Brain microvascular endothelial cell (primary cell): ENCODE results near the gene TNFRSF11A.

Experiments used
- DNase-seq: peaks from one replicate; pipeline ENCODE4 v3.0.0-alpha.2; 2020
- H3K27ac ChIP-seq: fragments of 250-450 bp; sonication (Bioruptor Pico); 2 replicates; pipeline ENCODE4 v1.5.1; 2020; ENCODE audit warnings: mild to moderate bottlenecking, moderate library complexity
- H3K27me3 ChIP-seq: fragments of 250-450 bp; sonication (Bioruptor Pico); replicated peaks from 2 replicates; pipeline ENCODE4 v1.5.1; 2020; ENCODE audit warnings: mild to moderate bottlenecking
- H3K36me3 ChIP-seq: fragments of 250-450 bp; sonication (Bioruptor Pico); replicated peaks from 2 replicates; pipeline ENCODE4 v1.5.1; 2020; ENCODE audit warnings: mild to moderate bottlenecking
- H3K4me3 ChIP-seq: 2 replicates; pipeline ENCODE4 v1.5.1; 2011; ENCODE audit warnings: low read depth, mild to moderate bottlenecking, control low read depth, low read length, moderate library complexity
- in situ Hi-C: cut with HindIII; loops from 2 replicates; pipeline ENCODE4 v1.10.0; 2017; ENCODE audit warnings: low sequenced_read_pairs, low pct_ligation_motif_present
- TF ChIP-seq, protein P1 (sequence below): IDR thresholded peaks from 2 replicates; pipeline ENCODE4 v1.5.1; 2011; ENCODE audit warnings: low read depth, mild to moderate bottlenecking, moderate library complexity, low read length, control low read depth, inconsistent platforms; ENCODE audit errors: missing control alignments

Gene TNFRSF11A

DNA sequence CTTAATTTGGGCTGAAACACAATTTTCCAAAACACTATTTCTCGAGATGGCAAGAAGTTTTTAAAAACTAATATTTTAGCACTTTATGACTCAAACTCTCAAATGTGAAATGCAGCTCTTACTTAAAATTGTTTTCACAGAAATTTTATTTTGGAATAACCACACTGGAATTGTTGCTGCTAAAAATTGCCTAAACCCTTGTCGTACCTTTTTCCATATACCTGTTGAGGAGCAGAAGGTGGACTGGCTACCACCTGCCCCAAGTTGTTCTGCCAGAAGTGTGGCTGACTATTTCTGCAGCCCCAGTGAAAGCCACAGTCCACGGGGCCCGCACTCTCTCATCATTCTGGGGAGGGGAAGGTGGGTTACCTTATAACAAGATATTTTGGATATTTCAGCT, 23.4 kb downstream of the TNFRSF11A start:
- Histone ChIP-seq H3K36me3 (no peaks in the 10 kb centered on the region), H3K4me3 (no peak overlapping the region), H3K27ac (no peak overlapping the region), H3K27me3 (no peaks in the 10 kb centered on the region)
- in situ Hi-C loops = no loop called here
- no peak for DNase-seq
- TF ChIP-seq, protein P1, sequence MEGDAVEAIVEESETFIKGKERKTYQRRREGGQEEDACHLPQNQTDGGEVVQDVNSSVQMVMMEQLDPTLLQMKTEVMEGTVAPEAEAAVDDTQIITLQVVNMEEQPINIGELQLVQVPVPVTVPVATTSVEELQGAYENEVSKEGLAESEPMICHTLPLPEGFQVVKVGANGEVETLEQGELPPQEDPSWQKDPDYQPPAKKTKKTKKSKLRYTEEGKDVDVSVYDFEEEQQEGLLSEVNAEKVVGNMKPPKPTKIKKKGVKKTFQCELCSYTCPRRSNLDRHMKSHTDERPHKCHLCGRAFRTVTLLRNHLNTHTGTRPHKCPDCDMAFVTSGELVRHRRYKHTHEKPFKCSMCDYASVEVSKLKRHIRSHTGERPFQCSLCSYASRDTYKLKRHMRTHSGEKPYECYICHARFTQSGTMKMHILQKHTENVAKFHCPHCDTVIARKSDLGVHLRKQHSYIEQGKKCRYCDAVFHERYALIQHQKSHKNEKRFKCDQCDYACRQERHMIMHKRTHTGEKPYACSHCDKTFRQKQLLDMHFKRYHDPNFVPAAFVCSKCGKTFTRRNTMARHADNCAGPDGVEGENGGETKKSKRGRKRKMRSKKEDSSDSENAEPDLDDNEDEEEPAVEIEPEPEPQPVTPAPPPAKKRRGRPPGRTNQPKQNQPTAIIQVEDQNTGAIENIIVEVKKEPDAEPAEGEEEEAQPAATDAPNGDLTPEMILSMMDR = no peak

DNA sequence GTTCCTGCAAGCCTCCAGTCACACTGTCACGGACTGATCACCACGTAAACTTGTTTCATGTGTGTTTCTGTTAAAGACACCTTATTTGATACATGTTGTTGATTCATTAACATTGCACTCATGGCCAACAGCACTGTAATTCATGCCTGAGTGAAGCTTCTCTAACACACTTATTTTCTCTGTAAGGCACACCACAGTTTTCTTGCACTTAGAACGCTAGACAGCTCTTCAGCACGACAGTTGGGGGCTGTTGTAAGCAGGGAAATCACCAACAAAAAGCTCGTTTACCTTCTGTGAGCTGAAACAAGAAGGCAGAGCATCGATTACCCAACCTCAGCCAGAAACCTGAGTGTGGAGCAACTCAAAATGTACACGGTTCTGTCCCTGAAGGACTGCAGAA, 28.1 kb downstream of the TNFRSF11A start:
- Histone ChIP-seq H3K27me3 (no peaks in the 10 kb centered on the region), H3K4me3 (no peak overlapping the region), H3K27ac (no peak overlapping the region), H3K36me3 (no peaks in the 10 kb centered on the region)
- no peak for DNase-seq
- TF ChIP-seq, protein P1 = no peak
- in situ Hi-C loops = no loop called here

DNA sequence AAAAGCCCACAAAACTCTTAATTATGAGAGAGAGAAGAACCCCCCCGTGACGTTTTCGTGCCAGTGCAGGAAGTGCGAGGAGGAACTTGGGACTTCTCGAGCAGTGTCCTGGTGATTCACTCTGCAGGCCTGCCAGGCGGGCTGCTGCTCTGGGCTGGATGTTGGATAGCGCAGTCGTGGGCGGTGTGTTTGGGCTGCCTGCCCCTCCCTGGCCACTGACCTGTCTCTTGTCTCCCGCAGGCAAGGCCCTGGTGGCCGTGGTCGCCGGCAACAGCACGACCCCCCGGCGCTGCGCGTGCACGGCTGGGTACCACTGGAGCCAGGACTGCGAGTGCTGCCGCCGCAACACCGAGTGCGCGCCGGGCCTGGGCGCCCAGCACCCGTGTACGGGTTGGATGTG, 29.0 kb downstream of the TNFRSF11A start:
- DNase-seq = no peak
- Histone ChIP-seq H3K27ac (no peak overlapping the region), H3K27me3 (no peaks in the 10 kb centered on the region), H3K36me3 (no peaks in the 10 kb centered on the region), H3K4me3 (no peak overlapping the region)
- TF ChIP-seq, protein P1 = no peak
- in situ Hi-C loops = no loop called here

DNA sequence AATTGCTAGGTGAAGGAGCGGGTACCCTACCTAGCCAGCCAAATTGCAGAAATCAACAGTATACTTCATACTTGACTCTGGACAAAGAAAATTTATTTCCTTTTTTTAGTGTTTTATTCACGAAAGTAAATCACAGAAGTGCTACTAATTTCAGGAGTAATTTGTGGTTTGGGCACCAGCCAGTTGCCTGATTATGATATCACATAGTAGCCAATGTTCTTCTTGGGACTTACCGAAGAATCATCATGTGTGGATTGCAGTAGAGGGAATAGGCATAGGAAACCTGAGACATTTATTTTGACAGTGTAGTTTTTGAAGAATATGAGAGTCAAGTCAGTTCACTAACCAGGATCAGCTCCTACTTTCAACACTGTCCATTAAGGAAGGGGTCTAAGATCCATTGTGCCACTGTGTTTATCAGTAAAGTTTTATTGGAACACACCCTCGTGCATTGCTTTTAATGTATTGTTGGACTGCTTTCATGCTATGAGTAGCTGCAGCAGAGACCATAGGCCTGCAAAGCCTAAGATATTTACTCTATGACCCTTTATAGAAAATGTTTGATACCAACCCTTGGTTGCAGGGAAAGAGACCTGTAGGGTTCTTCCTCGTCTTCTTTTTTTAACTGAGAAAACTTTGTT, 32.1 kb downstream of the TNFRSF11A start:
- Histone ChIP-seq H3K36me3 (no peaks in the 10 kb centered on the region), H3K4me3 (no peak overlapping the region), H3K27ac (no peak overlapping the region), H3K27me3 (no peaks in the 10 kb centered on the region)
- DNase-seq = no peak
- TF ChIP-seq, protein P1 = no peak
- in situ Hi-C loops = no loop called here

DNA sequence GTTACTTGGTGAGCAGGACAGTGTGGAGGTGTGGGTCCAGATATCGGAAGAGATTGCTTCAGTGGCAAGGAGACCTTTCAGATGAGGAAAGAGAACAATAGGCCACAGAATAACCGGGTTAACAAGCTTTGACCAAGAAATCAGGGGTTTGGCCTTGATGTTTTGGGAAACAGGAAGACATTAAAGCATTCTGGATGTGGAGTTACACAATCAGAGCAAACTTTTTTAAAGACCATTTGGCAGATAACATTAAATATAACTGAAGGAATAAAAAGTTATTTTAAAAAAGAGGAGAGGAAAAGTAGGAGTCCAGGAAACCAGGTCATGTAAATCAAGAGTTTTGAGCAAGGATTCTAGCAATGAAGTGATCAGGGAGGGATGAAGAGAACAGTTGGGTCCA, 35.7 kb downstream of the TNFRSF11A start:
- Histone ChIP-seq H3K4me3 (no peak overlapping the region), H3K27me3 (no peaks in the 10 kb centered on the region), H3K36me3 (no peaks in the 10 kb centered on the region), H3K27ac (no peak overlapping the region)
- in situ Hi-C loops = no loop called here
- TF ChIP-seq, protein P1 = no peak
- DNase-seq = no peak

DNA sequence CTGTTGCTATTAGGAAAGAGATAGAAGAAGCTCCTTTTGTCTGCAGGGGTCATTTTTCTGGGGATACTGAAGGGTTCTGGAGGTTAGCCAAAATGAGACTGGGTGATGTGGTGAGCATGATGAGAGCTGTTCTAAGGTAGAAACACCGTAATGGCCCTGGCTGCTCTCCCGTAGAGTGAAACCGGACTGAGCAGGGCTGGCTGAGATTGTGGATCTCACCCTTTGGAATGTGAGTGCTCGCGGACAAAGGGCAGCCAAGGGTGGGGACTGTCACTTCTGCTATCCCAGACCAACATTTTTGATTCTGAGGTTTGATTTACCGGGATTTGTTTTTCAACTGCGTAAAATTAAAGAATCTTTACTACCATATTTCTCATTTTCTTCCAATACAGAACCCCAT, 36.2 kb downstream of the TNFRSF11A start:
- in situ Hi-C loops = no loop called here

More for the DNA sequence above, 36.2 kb downstream of the TNFRSF11A start:
- TF ChIP-seq, protein P1 = no peak
- no peak for DNase-seq
- no peak overlapping the region for H3K27ac ChIP-seq
- H3K27me3 ChIP-seq = no peaks in the 10 kb centered on the region
- H3K36me3 ChIP-seq = no peaks in the 10 kb centered on the region
- no peak overlapping the region for H3K4me3 ChIP-seq
